LNCaP clone FGC (cell line): ENCODE results near the gene GSK3A.

Experiments used
- DNase-seq: peaks from one replicate; pipeline ENCODE4 v3.0.0-alpha.2; 2011; ENCODE audit warnings: low read depth
- H3K4me3 ChIP-seq: 2 replicates; pipeline ENCODE4 v1.5.1; 2011; ENCODE audit warnings: mild to moderate bottlenecking, low read depth, low read length, control low read depth
- CTCF ChIP-seq: IDR thresholded peaks from 2 replicates; pipeline ENCODE4 v1.5.1; 2012; ENCODE audit warnings: mild to moderate bottlenecking; ENCODE audit not compliant: control insufficient read depth, insufficient read depth; ENCODE audit errors: extremely low read depth

Gene GSK3A

GRCh38 chr19:42276284-42276683 is 33.9 kb upstream of the GSK3A start:
- DNase-seq, result no peak
- no peak for TF ChIP-seq CTCF
- H3K4me3 ChIP-seq, result no peak overlapping the region

GRCh38 chr19:42275517-42275916 is 33.1 kb upstream of the GSK3A start:
- no peak for DNase-seq
- no peak overlapping the region for H3K4me3 ChIP-seq
- TF ChIP-seq CTCF, result no peak

GRCh38 chr19:42275103-42275502 is 32.7 kb upstream of the GSK3A start:
- DNase-seq, result no peak
- no peak overlapping the region for H3K4me3 ChIP-seq
- TF ChIP-seq CTCF, result no peak

GRCh38 chr19:42274065-42274682 is 31.8 kb upstream of the GSK3A start:
- TF ChIP-seq CTCF, result no peak
- DNase-seq, result no peak
- no peak overlapping the region for H3K4me3 ChIP-seq

GRCh38 chr19:42273407-42274064 is 31.1 kb upstream of the GSK3A start:
- TF ChIP-seq CTCF, result no peak
- no peak for DNase-seq
- no peak overlapping the region for H3K4me3 ChIP-seq

- H3K4me3 ChIP-seq, result no peak overlapping the region
- TF ChIP-seq CTCF, result no peak
- DNase-seq, result no peak
Observed at GRCh38 chr19:42272989-42273406, 30.6 kb upstream of the GSK3A start.

GRCh38 chr19:42272535-42272897 is 30.1 kb upstream of the GSK3A start:
- no peak for DNase-seq
- TF ChIP-seq CTCF, result no peak
- H3K4me3 ChIP-seq, result no peak overlapping the region
